Mesendoderm (in vitro differentiated cells): ENCODE data around the gene CD83.

Experiments
- DNase-seq: peaks from one replicate; pipeline ENCODE4 v3.0.0; 2013
- H2AK5ac ChIP-seq: 2 replicates; pipeline ENCODE4 v1.6.1; 2013; ENCODE audit warnings: low read length, inconsistent platforms
- H2BK120ac ChIP-seq: 2 replicates; pipeline ENCODE4 v1.6.1; 2013; ENCODE audit warnings: low read depth, mild to moderate bottlenecking, low read length, moderate library complexity, mixed read lengths
- H2BK15ac ChIP-seq: replicated peaks from 2 replicates; pipeline ENCODE4 v1.6.1; 2013; ENCODE audit warnings: low read depth, mild to moderate bottlenecking, moderate library complexity
- H2BK5ac ChIP-seq: 2 replicates; pipeline ENCODE4 v1.6.1; 2013; ENCODE audit warnings: low read length, inconsistent platforms
- H3K18ac ChIP-seq: 2 replicates; pipeline ENCODE4 v1.6.1; 2013; ENCODE audit warnings: mild to moderate bottlenecking, low read length, mixed read lengths
- H3K23ac ChIP-seq: one replicate; pipeline ENCODE4 v1.6.1; 2013; ENCODE audit warnings: low read length
- H3K27ac ChIP-seq: 2 replicates; pipeline ENCODE4 v1.5.1; 2013; ENCODE audit warnings: low read depth, mild to moderate bottlenecking, inconsistent platforms, low read length, moderate library complexity
- H3K27me3 ChIP-seq: 2 replicates; pipeline ENCODE4 v1.6.1; 2013; ENCODE audit warnings: low read length, control low read depth, mild to moderate bottlenecking, inconsistent platforms; ENCODE audit not compliant: insufficient read depth, poor library complexity
- H3K36me3 ChIP-seq: 2 replicates; pipeline ENCODE4 v1.6.1; 2013; ENCODE audit warnings: low read length, inconsistent platforms; ENCODE audit not compliant: control insufficient read depth, insufficient read depth
- H3K4ac ChIP-seq: one replicate; pipeline ENCODE4 v1.6.1; 2013; ENCODE audit warnings: low read depth, mild to moderate bottlenecking, low read length, moderate library complexity
- H3K4me1 ChIP-seq: 2 replicates; pipeline ENCODE4 v1.6.1; 2013; ENCODE audit warnings: low read depth, low read length, inconsistent platforms; ENCODE audit not compliant: control insufficient read depth
- H3K4me2 ChIP-seq: 2 replicates; pipeline ENCODE4 v1.6.1; 2013; ENCODE audit warnings: low read length
- H3K4me3 ChIP-seq: 2 replicates; pipeline ENCODE4 v1.5.1; 2013; ENCODE audit warnings: mild to moderate bottlenecking, low read length
- H3K56ac ChIP-seq: one replicate; pipeline ENCODE4 v1.6.1; 2013; ENCODE audit warnings: low read length
- H3K79me1 ChIP-seq: 2 replicates; pipeline ENCODE4 v1.6.1; 2013; ENCODE audit warnings: low read length, inconsistent platforms
- H3K79me2 ChIP-seq: 2 replicates; pipeline ENCODE4 v1.6.1; 2013; ENCODE audit warnings: mild to moderate bottlenecking, low read length; ENCODE audit not compliant: control insufficient read depth, insufficient read depth
- H3K9ac ChIP-seq: 2 replicates; pipeline ENCODE4 v1.6.1; 2013; ENCODE audit warnings: low read length, inconsistent platforms
- H4K5ac ChIP-seq: one replicate; pipeline ENCODE4 v1.6.1; 2013; ENCODE audit warnings: low read length
- H4K8ac ChIP-seq: one replicate; pipeline ENCODE4 v1.6.1; 2013; ENCODE audit warnings: low read depth, mild to moderate bottlenecking, control low read depth, low read length, moderate library complexity
- WGBS: extraction: QIAGEN DNeasy Blood & Tissue Kit; methylation state at CpG from one replicate; pipeline ENCODE4 v1.1.7; 2013; ENCODE audit warnings: low lambda C conversion rate, missing lambda C conversion rate; ENCODE audit not compliant: insufficient coverage; ENCODE audit errors: extremely low coverage; 5-methylcytosine and 5-hydroxymethylcytosine counted together

CD83 gene

GRCh38 chr6:14151773-14152172 is 34.2 kb downstream of the CD83 start:
- H3K56ac ChIP-seq = no peak overlapping the region
- no peaks in the 10 kb centered on the region for H3K79me1 ChIP-seq
- H3K79me2 ChIP-seq = no peaks in the 10 kb centered on the region
- no peak overlapping the region for H3K4me3 ChIP-seq
- no peak for DNase-seq
- H2BK120ac ChIP-seq = no peak overlapping the region
- H2BK15ac ChIP-seq = no peak overlapping the region
- WGBS = no CpG with 5 or more reads among the region's 1 CpG
- no peak overlapping the region for H4K8ac ChIP-seq
- no peak overlapping the region for H3K4me2 ChIP-seq
- H3K27me3 ChIP-seq = no peaks in the 10 kb centered on the region
- no peak overlapping the region for H3K27ac ChIP-seq
- no peaks in the 10 kb centered on the region for H3K4me1 ChIP-seq
- no peak overlapping the region for H3K18ac ChIP-seq
- no peak overlapping the region for H3K23ac ChIP-seq
- H3K4ac ChIP-seq = no peak overlapping the region
- H4K5ac ChIP-seq = no peak overlapping the region
- no peak overlapping the region for H2AK5ac ChIP-seq
- no peak overlapping the region for H2BK5ac ChIP-seq
- no peak overlapping the region for H3K9ac ChIP-seq
- H3K36me3 ChIP-seq = no peaks in the 10 kb centered on the region

GRCh38 chr6:14153228-14153627 is 35.7 kb downstream of the CD83 start:
- Histone ChIP-seq H3K4ac (no peak overlapping the region), H3K9ac (no peak overlapping the region), H3K56ac (no peak overlapping the region), H3K79me2 (no peaks in the 10 kb centered on the region), H2BK120ac (no peak overlapping the region), H3K23ac (no peak overlapping the region), H3K4me3 (no peak overlapping the region), H4K8ac (no peak overlapping the region), H2BK15ac (no peak overlapping the region), H3K27me3 (no peaks in the 10 kb centered on the region), H3K36me3 (no peaks in the 10 kb centered on the region), H3K27ac (no peak overlapping the region), H2AK5ac (no peak overlapping the region), H2BK5ac (no peak overlapping the region), H3K79me1 (no peaks in the 10 kb centered on the region), H3K4me2 (no peak overlapping the region), H3K18ac (no peak overlapping the region), H3K4me1 (no peaks in the 10 kb centered on the region), H4K5ac (no peak overlapping the region)
- DNase-seq = no peak
- no CpG with 5 or more reads among the region's 3 CpGs for WGBS

GRCh38 chr6:14159090-14159489 is 41.5 kb downstream of the CD83 start:
- Histone ChIP-seq H4K8ac (no peak overlapping the region), H4K5ac (no peak overlapping the region), H3K4me2 (no peak overlapping the region), H3K36me3 (no peaks in the 10 kb centered on the region), H3K4me3 (no peak overlapping the region), H3K4ac (no peak overlapping the region), H3K9ac (no peak overlapping the region), H3K4me1 (no peaks in the 10 kb centered on the region), H3K23ac (no peak overlapping the region), H2BK120ac (no peak overlapping the region), H3K79me2 (no peaks in the 10 kb centered on the region), H3K79me1 (no peaks in the 10 kb centered on the region), H2BK5ac (no peak overlapping the region), H2AK5ac (no peak overlapping the region), H2BK15ac (no peak overlapping the region), H3K56ac (no peak overlapping the region), H3K27ac (no peak overlapping the region), H3K27me3 (no peaks in the 10 kb centered on the region), H3K18ac (no peak overlapping the region)
- DNase-seq = peak; percentile 29
- WGBS = no CpG with 5 or more reads among the region's 6 CpGs

GRCh38 chr6:14162826-14163225 is 45.3 kb downstream of the CD83 start:
- H2AK5ac ChIP-seq = no peak overlapping the region
- no peak overlapping the region for H3K4ac ChIP-seq
- no peaks in the 10 kb centered on the region for H3K27me3 ChIP-seq
- no peak overlapping the region for H4K8ac ChIP-seq
- no peaks in the 10 kb centered on the region for H3K36me3 ChIP-seq
- no peak overlapping the region for H2BK120ac ChIP-seq
- no peak overlapping the region for H4K5ac ChIP-seq
- H3K56ac ChIP-seq = no peak overlapping the region
- no peak overlapping the region for H3K27ac ChIP-seq
- H3K4me2 ChIP-seq = no peak overlapping the region
- H2BK5ac ChIP-seq = no peak overlapping the region
- no peak overlapping the region for H3K18ac ChIP-seq
- H3K9ac ChIP-seq = no peak overlapping the region
- WGBS = no CpG with 5 or more reads among the region's 2 CpGs
- H3K79me2 ChIP-seq = no peaks in the 10 kb centered on the region
- no peak overlapping the region for H3K23ac ChIP-seq
- no peak overlapping the region for H3K4me3 ChIP-seq
- no peak for DNase-seq
- H2BK15ac ChIP-seq = no peak overlapping the region
- H3K4me1 ChIP-seq = no peaks in the 10 kb centered on the region
- no peaks in the 10 kb centered on the region for H3K79me1 ChIP-seq

GRCh38 chr6:14165091-14165490 is 47.5 kb downstream of the CD83 start:
- Histone ChIP-seq H2BK5ac (no peak overlapping the region), H3K79me2 (no peaks in the 10 kb centered on the region), H3K4me3 (no peak overlapping the region), H2AK5ac (no peak overlapping the region), H3K36me3 (no peaks in the 10 kb centered on the region), H3K27ac (no peak overlapping the region), H2BK15ac (no peak overlapping the region), H3K23ac (no peak overlapping the region), H3K79me1 (no peaks in the 10 kb centered on the region), H3K9ac (no peak overlapping the region), H3K4me2 (no peak overlapping the region), H3K56ac (no peak overlapping the region), H3K4me1 (no peaks in the 10 kb centered on the region), H3K27me3 (no peaks in the 10 kb centered on the region), H3K18ac (no peak overlapping the region), H3K4ac (no peak overlapping the region), H2BK120ac (no peak overlapping the region), H4K8ac (no peak overlapping the region), H4K5ac (no peak overlapping the region)
- DNase-seq = no peak
- no CpG with 5 or more reads among the region's 2 CpGs for WGBS

- Histone ChIP-seq H2BK120ac (no peak overlapping the region), H3K56ac (no peak overlapping the region), H4K8ac (no peak overlapping the region), H3K4me2 (no peak overlapping the region), H2AK5ac (no peak overlapping the region), H3K23ac (no peak overlapping the region), H3K79me2 (no peaks in the 10 kb centered on the region), H3K27ac (no peak overlapping the region), H3K4me1 (no peaks in the 10 kb centered on the region), H3K4ac (no peak overlapping the region), H4K5ac (no peak overlapping the region), H3K18ac (no peak overlapping the region), H3K36me3 (no peaks in the 10 kb centered on the region), H2BK15ac (no peak overlapping the region), H3K79me1 (no peaks in the 10 kb centered on the region), H2BK5ac (no peak overlapping the region), H3K4me3 (no peak overlapping the region), H3K9ac (no peak overlapping the region), H3K27me3 (no peaks in the 10 kb centered on the region)
- WGBS = no CpG with 5 or more reads among the region's 4 CpGs
- DNase-seq = no peak
Measured at GRCh38 chr6:14166839-14167238, 49.3 kb downstream of the CD83 start.
